ENCODE measurements around the gene PARD3. TPM values are rescaled to one million over a fixed set of nuclear protein-coding genes. Genes with fewer than 3 reads are reported as not detected.
A peak's percentile ranks its signal among the peaks of the same experiment; 100 is the strongest.

The PARD3 gene
- total RNA-seq, 1 experiment from 2014 or later = 46.3 TPM

DNA sequence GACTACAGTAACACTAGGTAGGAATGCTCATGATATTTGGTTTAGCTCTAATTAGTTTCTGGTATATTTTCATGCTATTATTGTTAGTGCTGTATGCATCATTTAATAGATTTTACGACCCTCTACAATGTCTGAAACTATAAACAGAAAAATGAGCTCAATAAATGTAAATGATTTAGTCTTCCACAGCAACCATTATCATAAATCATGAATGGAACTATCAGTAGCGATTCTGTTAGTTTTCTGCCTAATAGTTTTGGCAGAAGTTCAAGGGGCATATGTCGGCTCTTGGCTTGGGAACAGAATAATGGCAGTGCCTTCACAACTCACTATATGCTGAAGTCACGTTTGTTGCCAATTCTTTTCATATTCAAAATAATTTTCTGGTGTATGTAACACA is 494.8 kb downstream of the PARD3 start:
- Histone ChIP-seq H3K9ac (ENCODE audit: low read length) (no peak overlapping the region), H3K27ac (ENCODE audit: low read depth, low read length) (no peak overlapping the region), H4K20me1 (ENCODE audit: insufficient read depth) (no peaks in the 10 kb centered on the region), H3K4me2 (ENCODE audit: low read length) (peak overlapping the region; percentile 31), H3K9me2 (ENCODE audit: insufficient read depth) (no peaks in the 10 kb centered on the region), H3K9me3 (ENCODE audit: control insufficient read depth in 1 of 2, insufficient read depth in 1 of 2, low read depth in 1 of 2, low read length in 2 of 2) (no peaks in the 10 kb centered on the region), H3K4me1 (ENCODE audit: control insufficient read depth in 1 of 2, insufficient read depth in 2 of 2, low read length in 2 of 2) (peaks cover 15 to 25% of the 10 kb centered on the region in 2 experiments), H3K27me3 (ENCODE audit: insufficient read depth, low read length) (no peaks in the 10 kb centered on the region), H3K36me3 (ENCODE audit: control insufficient read depth in 1 of 2, insufficient read depth in 2 of 2, low read length in 2 of 2) (no peaks in the 10 kb centered on the region), H2AFZ (ENCODE audit: low read depth, low read length, poor library complexity, severe bottlenecking) (no peak overlapping the region), H3K4me3 (replicated peaks in 1 of 2; ENCODE audit: low read depth in 1 of 2, low read length in 2 of 2) (no peak overlapping the region), H3K79me2 (ENCODE audit: insufficient read depth, low read length) (no peaks in the 10 kb centered on the region)
- DNase-seq (ENCODE audit: low read depth, low spot score) = no peak
- BruUV-seq (replicated peaks) = no TSS peak
- intact Hi-C loops (cut with micrococcal nuclease) = no loop called here
- CTCF ChIA-PET = interaction anchor here (0.6 kb wide), 1 partner anchor 16 kb away, joined by 3 read pairs; no protein-coding TSS in a partner anchor
- no peak for TF ChIP-seq RAD21 (IDR thresholded peaks at IDR 0.05; ENCODE audit: low read depth)
- TF ChIP-seq TCF7L2 (IDR thresholded peaks at IDR 0.05; ENCODE audit: borderline replicate concordance, extremely low read depth, insufficient read depth, insufficient read length) = no peak
- no peak for TF ChIP-seq FOSL1 (IDR thresholded peaks at IDR 0.05; ENCODE audit: low read depth)
- no peak for TF ChIP-seq EZH2 (IDR thresholded peaks at IDR 0.05)
- no peak for TF ChIP-seq CBX3 (IDR thresholded peaks at IDR 0.05; ENCODE audit: low read depth)
- TF ChIP-seq SIN3A (IDR thresholded peaks at IDR 0.05; ENCODE audit: low read depth) = no peak
- no peak for TF ChIP-seq JUND (IDR thresholded peaks at IDR 0.05)
- no peak for TF ChIP-seq ELF1 (IDR thresholded peaks at IDR 0.05; ENCODE audit: borderline replicate concordance, low read depth)
- TF ChIP-seq, protein P1, sequence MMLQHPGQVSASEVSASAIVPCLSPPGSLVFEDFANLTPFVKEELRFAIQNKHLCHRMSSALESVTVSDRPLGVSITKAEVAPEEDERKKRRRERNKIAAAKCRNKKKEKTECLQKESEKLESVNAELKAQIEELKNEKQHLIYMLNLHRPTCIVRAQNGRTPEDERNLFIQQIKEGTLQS (IDR thresholded peaks at IDR 0.05) = no peak
- no peak for TF ChIP-seq ZNF274 (IDR thresholded peaks at IDR 0.05; ENCODE audit: low read depth, low read length)
- no peak for TF ChIP-seq SP1 (IDR thresholded peaks at IDR 0.05; ENCODE audit: low read depth)
- TF ChIP-seq CEBPB (IDR thresholded peaks at IDR 0.05; ENCODE audit: low read depth) = no peak
- no peak for TF ChIP-seq POLR2A (IDR thresholded peaks at IDR 0.05; ENCODE audit: borderline replicate concordance, extremely low read depth, insufficient read depth, insufficient read length)
- POLR2A ChIA-PET = interaction anchor here (1.2 kb wide), 1 partner anchor 23 kb away, joined by 5 read pairs; no protein-coding TSS in a partner anchor
- ATAC-seq = no peak
- RAD21 ChIA-PET (ENCODE audit: low non-redundant PET in 1 of 2, low total read pairs in 2 of 2, uncharacterized antibody in 2 of 2, unreplicated experiment in 2 of 2) = no interaction called here

Data from HCT116 (cell line).